GM23248 (cell line): Measurements from ENCODE around the gene CDCA3. TPM values are rescaled to one million over a fixed set of nuclear protein-coding genes. Genes with fewer than 3 reads are reported as not detected.
"Not testable (repeated sequence)": the region's sequence is repeated elsewhere in the genome, so short reads cannot be mapped to it uniquely, and the experiment has no call there.

Experiments
- DNase-seq: peaks from one replicate; pipeline ENCODE4 v3.0.0-alpha.2; 2015
- H2AFZ ChIP-seq: fragments of 200-600 bp; sonication (generic); 2 replicates; pipeline ENCODE4 v1.6.1; 2016; ENCODE audit warnings: antibody characterized with exemption
- H3F3A ChIP-seq: fragments of 200-600 bp; sonication (generic); 2 replicates; pipeline ENCODE4 v1.6.1; 2016; ENCODE audit warnings: mild to moderate bottlenecking, antibody characterized with exemption, mixed run types; ENCODE audit not compliant: insufficient read depth
- H3K27ac ChIP-seq: fragments of 200-600 bp; sonication (generic); 2 replicates; pipeline ENCODE4 v1.5.1; 2016; ENCODE audit warnings: mild to moderate bottlenecking
- H3K27me3 ChIP-seq: fragments of 200-600 bp; sonication (generic); replicated peaks from 2 replicates; pipeline ENCODE4 v1.6.1; 2016; ENCODE audit warnings: mild to moderate bottlenecking; ENCODE audit not compliant: insufficient read depth
- H3K36me3 ChIP-seq: fragments of 200-600 bp; sonication (generic); 2 replicates; pipeline ENCODE4 v1.6.1; 2016; ENCODE audit warnings: low read depth, mild to moderate bottlenecking
- H3K4me1 ChIP-seq: fragments of 200-600 bp; sonication (generic); 2 replicates; pipeline ENCODE4 v1.6.1; 2016; ENCODE audit warnings: mild to moderate bottlenecking; ENCODE audit not compliant: insufficient read depth
- H3K4me2 ChIP-seq: fragments of 200-600 bp; sonication (generic); one replicate; pipeline ENCODE4 v1.6.1; 2016; ENCODE audit warnings: mild to moderate bottlenecking; ENCODE audit not compliant: unreplicated experiment
- H3K4me3 ChIP-seq: fragments of 200-600 bp; sonication (generic); 2 replicates; pipeline ENCODE4 v1.5.1; 2016; ENCODE audit warnings: mild to moderate bottlenecking
- H3K79me2 ChIP-seq: fragments of 200-600 bp; sonication (generic); 2 replicates; pipeline ENCODE4 v1.6.1; 2016; ENCODE audit warnings: mild to moderate bottlenecking; ENCODE audit not compliant: insufficient read depth
- H3K9ac ChIP-seq: fragments of 200-600 bp; sonication (generic); 2 replicates; pipeline ENCODE4 v1.6.1; 2016; ENCODE audit warnings: mild to moderate bottlenecking
- H3K9me2 ChIP-seq: fragments of 200-600 bp; sonication (generic); 2 replicates; pipeline ENCODE4 v1.6.1; 2016; ENCODE audit warnings: mixed run types, mild to moderate bottlenecking, moderate library complexity; ENCODE audit not compliant: insufficient read depth
- H3K9me3 ChIP-seq: fragments of 200-600 bp; sonication (generic); one replicate; pipeline ENCODE4 v1.6.1; 2017; ENCODE audit warnings: low read depth
- H4K20me1 ChIP-seq: fragments of 200-600 bp; sonication (generic); 2 replicates; pipeline ENCODE4 v1.6.0; 2016; ENCODE audit not compliant: insufficient read depth
- EZH2 ChIP-seq: fragments of 200-600 bp; sonication (generic); IDR thresholded peaks from 2 replicates; pipeline ENCODE4 v1.6.1; 2018; ENCODE audit warnings: antibody characterized with exemption, mild to moderate bottlenecking; ENCODE audit not compliant: insufficient read depth, poor library complexity, severe bottlenecking
- EZH2phosphoT487 ChIP-seq: fragments of 200-600 bp; sonication (generic); IDR thresholded peaks from 2 replicates; pipeline ENCODE4 v1.6.1; 2018; ENCODE audit warnings: antibody characterized with exemption, moderate library complexity, mild to moderate bottlenecking, low read depth; ENCODE audit not compliant: insufficient read depth
- WGBS, 2 experiments: methylation state at CpG; one replicate each; pipeline ENCODE4 v1.1.6; 2015 to 2017; ENCODE audit warnings: low lambda C conversion rate in 2 of 2, low coverage in 1 of 2; ENCODE audit errors: missing lambda C conversion rate in 2 of 2; 5-methylcytosine and 5-hydroxymethylcytosine counted together
- in situ Hi-C: fragments of 300-500 bp; cut with MboI; formaldehyde crosslinking; loops from 2 replicates; pipeline ENCODE4 v1.15.0; 2020
- polyA plus RNA-seq: library from polyadenylated mRNA; unstranded; fragments of >200 nt; fragmentation: Nextera tagmentation; extraction: Ambion mirVana; gene quantifications from 2 replicates; pipeline ENCODE4 v1.2.1, GENCODE V29; 2016
- total RNA-seq: library from RNA; depleted of rRNA; stranded (reverse); fragments of >200 nt; shearing (Covaris generic); gene quantifications from 2 replicates; pipeline ENCODE4 v1.2.3, GENCODE V29; 2014

Gene CDCA3
- total and polyA plus RNA-seq, 2 experiments from 2014 or later = 23.9 to 30.2 TPM

- Histone ChIP-seq H3K4me2 (no peak overlapping the region), H3K4me1 (no peaks in the 10 kb centered on the region), H3K9ac (no peak overlapping the region), H3K9me2 (no peaks in the 10 kb centered on the region), H3K79me2 (no peaks in the 10 kb centered on the region), H3K9me3 (no peaks in the 10 kb centered on the region), H2AFZ (no peak overlapping the region), H4K20me1 (no peaks in the 10 kb centered on the region), H3F3A (0 out of 2 replicates have a peak, but pooled peaks cover 4% of the 10 kb centered on the region), H3K36me3 (no peaks in the 10 kb centered on the region; the same call in 1 of the 2 replicates), H3K27me3 (no peaks in the 10 kb centered on the region), H3K4me3 (no peak overlapping the region), H3K27ac (no peak overlapping the region)
- in situ Hi-C loops = no loop called here
- TF ChIP-seq EZH2phosphoT487 (no peak), EZH2 (no peak)
- 94 to 96% methylated on average over 11 of the region's 11 CpGs for WGBS, 2 experiments
- no peak for DNase-seq
These were observed 32.6 kb upstream of the CDCA3 start for GRCh38 chr12:6883683-6884082.

DNA sequence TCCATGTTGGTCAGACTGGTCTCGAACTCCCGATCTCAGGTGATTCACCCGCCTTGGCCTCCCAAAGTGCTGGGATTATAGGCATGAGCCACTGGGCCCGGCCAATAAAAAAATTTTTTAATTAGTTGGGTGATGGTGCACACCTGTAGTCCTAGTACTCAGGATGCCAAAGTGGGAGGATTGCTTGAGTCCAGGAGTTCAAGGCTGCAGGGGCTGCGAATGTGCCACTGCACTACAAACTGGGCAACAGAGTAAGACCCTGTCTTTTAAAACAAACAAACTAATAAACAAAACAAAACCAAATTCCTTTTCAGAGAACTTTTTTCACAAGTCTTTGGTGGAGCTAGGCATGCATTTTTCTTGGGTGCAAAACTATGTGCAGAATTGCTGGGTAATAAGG is 32.2 kb upstream of the CDCA3 start:
- Histone ChIP-seq H3K27me3 (no peaks in the 10 kb centered on the region), H3K79me2 (no peaks in the 10 kb centered on the region), H3K4me3 (no peak overlapping the region), H3K36me3 (no peaks in the 10 kb centered on the region; the same call in 1 of the 2 replicates), H2AFZ (no peak overlapping the region), H3K4me2 (no peak overlapping the region), H3F3A (0 out of 2 replicates have a peak, but pooled peaks cover under 1% of the 10 kb centered on the region), H3K27ac (no peak overlapping the region), H3K4me1 (no peaks in the 10 kb centered on the region), H3K9ac (no peak overlapping the region), H3K9me2 (no peaks in the 10 kb centered on the region), H3K9me3 (no peaks in the 10 kb centered on the region), H4K20me1 (no peaks in the 10 kb centered on the region)
- no peak for DNase-seq
- no peak for TF ChIP-seq EZH2
- no peak for TF ChIP-seq EZH2phosphoT487
- WGBS, 2 experiments = 90 to 92% methylated on average over 5 of the region's 5 CpGs
- in situ Hi-C loops = no loop called here

DNA sequence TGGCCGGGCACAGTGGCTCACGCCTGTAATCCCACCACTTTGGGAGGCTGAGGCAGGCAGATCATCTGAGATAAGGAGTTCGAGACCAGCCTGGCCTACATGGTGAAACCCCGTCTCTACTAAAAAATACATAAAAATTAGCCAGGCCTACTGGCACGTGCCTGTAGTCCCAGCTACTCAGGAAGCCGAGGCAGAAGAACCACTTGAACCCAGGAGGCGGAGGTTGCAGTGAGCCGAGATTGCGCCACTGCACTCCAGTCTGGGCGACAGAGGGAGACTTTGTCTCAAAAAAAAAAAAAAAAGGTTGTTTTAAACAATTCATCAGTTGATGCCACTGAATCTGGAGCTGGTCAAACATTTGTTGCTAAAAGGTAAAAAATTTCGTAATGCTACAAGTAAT is 28.7 kb upstream of the CDCA3 start:
- H3K27ac ChIP-seq, H3K9me3 ChIP-seq, H3K36me3 ChIP-seq, H3F3A ChIP-seq, H3K4me2 ChIP-seq, H4K20me1 ChIP-seq, H3K27me3 ChIP-seq, H3K9ac ChIP-seq, DNase-seq, H3K9me2 ChIP-seq, H2AFZ ChIP-seq, H3K4me1 ChIP-seq, H3K4me3 ChIP-seq, in situ Hi-C loops, H3K79me2 ChIP-seq: not testable (repeated sequence)
- 96 to 98% methylated on average over 11 of the region's 11 CpGs for WGBS, 2 experiments

- Histone ChIP-seq H2AFZ (peak overlapping the region; percentile 77), H3F3A (peaks cover 28% of the 10 kb centered on the region), H3K4me2 (peak overlapping the region; percentile 93), H3K27ac (peak overlapping the region; percentile 78), H3K79me2 (peaks cover 28% of the 10 kb centered on the region), H3K4me1 (peaks cover 29% of the 10 kb centered on the region), H3K4me3 (peak overlapping the region; percentile 81), H3K9ac (peak overlapping the region; percentile 85), H3K36me3 (peaks cover 19% of the 10 kb centered on the region)
- WGBS, 2 experiments = 30 to 31% methylated on average over 9 of the region's 9 CpGs
- in situ Hi-C loops, DNase-seq, H3K27me3 ChIP-seq, H3K9me2 ChIP-seq, H3K9me3 ChIP-seq, H4K20me1 ChIP-seq: not testable (repeated sequence)
These were observed 22.9 kb upstream of the CDCA3 start for GRCh38 chr12:6874015-6874368.
